ENCODE data around the gene ZNF746.

The ZNF746 gene

DNA sequence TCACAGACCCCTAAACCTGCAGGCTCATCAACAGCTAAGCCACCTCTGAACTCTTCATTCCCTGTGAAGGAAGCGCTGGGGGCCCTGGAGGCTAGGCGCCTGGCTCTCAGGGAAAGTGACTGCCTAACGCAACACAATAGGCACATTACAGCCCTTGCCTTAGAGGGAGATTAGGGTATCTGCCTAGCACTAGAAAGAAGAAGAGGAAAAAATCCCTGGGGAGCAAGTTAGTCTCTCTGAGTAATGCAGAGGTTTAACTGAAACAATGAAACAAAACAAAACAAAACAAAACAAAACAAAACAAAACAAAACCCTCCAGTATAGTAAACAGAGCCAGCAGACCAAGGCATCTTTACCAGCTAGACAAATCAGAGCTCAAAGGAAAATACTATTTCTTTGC, 39.4 kb downstream of the ZNF746 start:
- TF ChIP-seq, protein P1, sequence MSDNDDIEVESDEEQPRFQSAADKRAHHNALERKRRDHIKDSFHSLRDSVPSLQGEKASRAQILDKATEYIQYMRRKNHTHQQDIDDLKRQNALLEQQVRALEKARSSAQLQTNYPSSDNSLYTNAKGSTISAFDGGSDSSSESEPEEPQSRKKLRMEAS (IDR thresholded peaks at IDR 0.05), result no peak
- TF ChIP-seq TCF12 (IDR thresholded peaks at IDR 0.05; ENCODE audit: low read depth) (no peak), EP300 (IDR thresholded peaks at IDR 0.05; ENCODE audit: borderline replicate concordance) (no peak), NFIC (IDR thresholded peaks at IDR 0.05) (no peak), CREB1 (IDR thresholded peaks at IDR 0.05; ENCODE audit: low read depth) (no peak), EGR1 (IDR thresholded peaks at IDR 0.05) (no peak), FOXM1 (IDR thresholded peaks at IDR 0.05; ENCODE audit: borderline replicate concordance, low read depth) (no peak)

DNA sequence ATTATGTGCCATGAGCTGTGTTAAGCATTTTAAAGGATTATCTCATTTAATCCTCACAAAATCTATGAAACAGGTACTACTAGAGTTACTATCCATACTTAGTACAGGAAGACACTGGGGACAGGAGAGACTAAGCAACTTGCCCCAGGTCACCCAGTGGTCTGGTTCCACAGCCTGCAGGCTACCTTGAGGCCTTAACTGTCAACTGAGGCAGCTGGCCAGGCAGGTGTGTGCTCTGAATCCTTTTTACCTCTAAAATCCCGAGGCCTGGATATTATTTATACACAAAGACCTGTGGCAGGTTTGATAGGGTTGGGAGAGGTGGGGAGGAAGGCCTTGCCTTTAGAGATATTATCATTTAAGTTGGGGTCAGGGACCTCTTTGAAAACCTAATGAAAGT, 39.8 kb downstream of the ZNF746 start:
- no peak for TF ChIP-seq EGR1 (IDR thresholded peaks at IDR 0.05)
- no peak for TF ChIP-seq TAF1 (IDR thresholded peaks at IDR 0.05; ENCODE audit: low read depth)
- no peak for TF ChIP-seq USF1 (IDR thresholded peaks at IDR 0.05)
- no peak for TF ChIP-seq TEAD4 (IDR thresholded peaks at IDR 0.05)
- TF ChIP-seq TCF12 (IDR thresholded peaks at IDR 0.05; ENCODE audit: low read depth), result no peak
- no peak for TF ChIP-seq FOXM1 (IDR thresholded peaks at IDR 0.05; ENCODE audit: borderline replicate concordance, low read depth)

DNA sequence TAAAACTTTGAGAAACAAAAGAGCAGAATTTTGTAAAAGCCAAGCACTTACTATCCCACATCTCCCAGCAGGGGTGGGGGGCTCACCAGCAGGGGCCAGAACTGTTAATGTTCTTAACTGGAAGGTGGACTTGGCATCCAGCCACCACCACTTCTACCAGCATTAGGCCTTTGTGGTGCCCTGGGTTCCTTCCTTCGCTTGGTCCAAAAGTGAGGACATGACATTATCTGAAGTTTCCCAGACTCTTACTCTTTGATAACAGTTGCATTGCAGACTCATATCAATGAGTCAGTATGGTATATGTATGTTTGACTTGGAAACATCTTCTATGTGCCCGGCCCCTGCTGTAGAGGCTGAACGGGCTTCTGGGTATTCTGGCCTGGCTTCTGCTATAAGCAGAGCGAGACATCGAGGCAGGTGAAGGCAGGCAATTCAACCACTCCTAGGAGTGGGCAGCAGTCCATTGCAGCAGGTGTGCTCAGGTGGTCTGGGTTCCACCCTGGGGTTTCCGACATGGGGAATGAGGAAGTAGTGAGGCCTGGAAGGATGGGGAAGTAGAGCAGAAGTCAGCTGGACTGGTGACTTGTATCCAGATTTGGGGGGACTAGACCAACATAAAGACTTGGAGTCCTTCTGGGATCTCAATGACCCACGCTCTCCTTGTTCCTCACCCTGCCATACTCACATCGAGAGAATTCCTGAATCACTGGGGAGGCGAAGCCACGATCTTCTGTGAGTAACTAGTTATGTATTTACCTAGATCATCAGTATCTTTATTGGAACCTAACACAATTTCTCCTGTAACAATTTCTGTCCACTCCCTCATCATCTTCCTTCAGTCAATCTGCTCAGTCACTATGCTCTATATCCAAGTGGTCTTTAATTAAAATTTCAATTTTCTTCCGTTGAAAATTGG, 40.8 kb downstream of the ZNF746 start:
- TF ChIP-seq RAD21 (IDR thresholded peaks at IDR 0.05; ENCODE audit: low read depth) (no peak), TCF12 (IDR thresholded peaks at IDR 0.05; ENCODE audit: low read depth) (no peak), NFIC (IDR thresholded peaks at IDR 0.05) (no peak), USF1 (IDR thresholded peaks at IDR 0.05) (no peak), CREB1 (IDR thresholded peaks at IDR 0.05; ENCODE audit: low read depth) (no peak), YY1 (IDR thresholded peaks at IDR 0.05; ENCODE audit: low read depth) (no peak), EP300 (IDR thresholded peaks at IDR 0.05; ENCODE audit: borderline replicate concordance) (no peak), CEBPB (IDR thresholded peaks at IDR 0.05) (no peak)
- TF ChIP-seq, protein P2, sequence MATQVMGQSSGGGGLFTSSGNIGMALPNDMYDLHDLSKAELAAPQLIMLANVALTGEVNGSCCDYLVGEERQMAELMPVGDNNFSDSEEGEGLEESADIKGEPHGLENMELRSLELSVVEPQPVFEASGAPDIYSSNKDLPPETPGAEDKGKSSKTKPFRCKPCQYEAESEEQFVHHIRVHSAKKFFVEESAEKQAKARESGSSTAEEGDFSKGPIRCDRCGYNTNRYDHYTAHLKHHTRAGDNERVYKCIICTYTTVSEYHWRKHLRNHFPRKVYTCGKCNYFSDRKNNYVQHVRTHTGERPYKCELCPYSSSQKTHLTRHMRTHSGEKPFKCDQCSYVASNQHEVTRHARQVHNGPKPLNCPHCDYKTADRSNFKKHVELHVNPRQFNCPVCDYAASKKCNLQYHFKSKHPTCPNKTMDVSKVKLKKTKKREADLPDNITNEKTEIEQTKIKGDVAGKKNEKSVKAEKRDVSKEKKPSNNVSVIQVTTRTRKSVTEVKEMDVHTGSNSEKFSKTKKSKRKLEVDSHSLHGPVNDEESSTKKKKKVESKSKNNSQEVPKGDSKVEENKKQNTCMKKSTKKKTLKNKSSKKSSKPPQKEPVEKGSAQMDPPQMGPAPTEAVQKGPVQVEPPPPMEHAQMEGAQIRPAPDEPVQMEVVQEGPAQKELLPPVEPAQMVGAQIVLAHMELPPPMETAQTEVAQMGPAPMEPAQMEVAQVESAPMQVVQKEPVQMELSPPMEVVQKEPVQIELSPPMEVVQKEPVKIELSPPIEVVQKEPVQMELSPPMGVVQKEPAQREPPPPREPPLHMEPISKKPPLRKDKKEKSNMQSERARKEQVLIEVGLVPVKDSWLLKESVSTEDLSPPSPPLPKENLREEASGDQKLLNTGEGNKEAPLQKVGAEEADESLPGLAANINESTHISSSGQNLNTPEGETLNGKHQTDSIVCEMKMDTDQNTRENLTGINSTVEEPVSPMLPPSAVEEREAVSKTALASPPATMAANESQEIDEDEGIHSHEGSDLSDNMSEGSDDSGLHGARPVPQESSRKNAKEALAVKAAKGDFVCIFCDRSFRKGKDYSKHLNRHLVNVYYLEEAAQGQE (IDR thresholded peaks at IDR 0.05; ENCODE audit: low read depth), result no peak
- TF ChIP-seq, protein P1 (IDR thresholded peaks at IDR 0.05), result no peak

GRCh38 chr7:149455175-149455950, 42.2 kb downstream of the ZNF746 start:
- no peak for TF ChIP-seq TEAD4 (IDR thresholded peaks at IDR 0.05)
- TF ChIP-seq USF1 (IDR thresholded peaks at IDR 0.05), result no peak
- TF ChIP-seq YY1 (IDR thresholded peaks at IDR 0.05; ENCODE audit: low read depth), result no peak
- TF ChIP-seq ZBTB7A (IDR thresholded peaks at IDR 0.05; ENCODE audit: low read depth), result no peak
- no peak for TF ChIP-seq CEBPB (IDR thresholded peaks at IDR 0.05)
- TF ChIP-seq, protein P2 (IDR thresholded peaks at IDR 0.05; ENCODE audit: low read depth), result no peak
- no peak for TF ChIP-seq EGR1 (IDR thresholded peaks at IDR 0.05)
- TF ChIP-seq RAD21 (IDR thresholded peaks at IDR 0.05; ENCODE audit: low read depth), result no peak
- no peak for TF ChIP-seq FOXM1 (IDR thresholded peaks at IDR 0.05; ENCODE audit: borderline replicate concordance, low read depth)
- no peak for TF ChIP-seq NFIC (IDR thresholded peaks at IDR 0.05)
- no peak for TF ChIP-seq TAF1 (IDR thresholded peaks at IDR 0.05; ENCODE audit: low read depth)
- no peak for TF ChIP-seq EP300 (IDR thresholded peaks at IDR 0.05; ENCODE audit: borderline replicate concordance)
- no peak for TF ChIP-seq TCF12 (IDR thresholded peaks at IDR 0.05; ENCODE audit: low read depth)

- TF ChIP-seq TCF12 (IDR thresholded peaks at IDR 0.05; ENCODE audit: low read depth) (no peak), CEBPB (IDR thresholded peaks at IDR 0.05) (no peak), ZBTB7A (IDR thresholded peaks at IDR 0.05; ENCODE audit: low read depth) (no peak), NFIC (IDR thresholded peaks at IDR 0.05) (no peak), USF1 (IDR thresholded peaks at IDR 0.05) (no peak)
- TF ChIP-seq, protein P2 (IDR thresholded peaks at IDR 0.05; ENCODE audit: low read depth), result peak; percentile 36; the same call in 1 of the 2 replicates
Observed at GRCh38 chr7:149454750-149455149, 42.9 kb downstream of the ZNF746 start.
